Fibroblast of pulmonary artery (primary cell): ENCODE data around the gene BABAM2.

ENCODE experiments used
- DNase-seq: peaks from one replicate; pipeline ENCODE4 v3.0.0-alpha.2; 2010; ENCODE audit warnings: low read depth
- H3K4me3 ChIP-seq: replicated peaks from 2 replicates; pipeline ENCODE4 v1.5.1; 2011; ENCODE audit warnings: low read depth, mild to moderate bottlenecking, control low read depth, low read length, moderate library complexity
- TF ChIP-seq, protein P1 (sequence below): IDR thresholded peaks from 2 replicates; pipeline ENCODE4 v1.5.1; 2011; ENCODE audit warnings: mild to moderate bottlenecking, control low read depth, low read length, inconsistent platforms; ENCODE audit errors: missing control alignments

The BABAM2 gene

DNA sequence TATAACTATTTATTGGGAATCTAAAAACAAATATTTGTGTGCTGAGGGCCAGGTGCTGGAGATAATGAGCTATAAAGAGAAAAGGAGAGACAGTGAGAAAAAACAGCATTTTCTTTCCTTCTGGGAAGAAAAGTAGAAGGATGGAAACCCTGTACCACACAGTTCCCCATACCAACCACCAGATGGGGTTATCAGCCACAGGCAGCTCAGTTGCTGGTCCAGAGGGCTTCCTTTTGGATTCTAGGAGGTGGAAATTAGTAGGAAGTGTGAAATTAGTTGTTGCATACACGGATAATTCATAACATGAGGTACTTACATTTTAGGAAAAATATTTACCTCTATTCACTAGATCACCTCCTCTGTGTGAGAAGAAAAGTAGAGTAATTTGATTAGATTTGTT lies 265.1 kb downstream of the BABAM2 start:
- TF ChIP-seq, protein P1, sequence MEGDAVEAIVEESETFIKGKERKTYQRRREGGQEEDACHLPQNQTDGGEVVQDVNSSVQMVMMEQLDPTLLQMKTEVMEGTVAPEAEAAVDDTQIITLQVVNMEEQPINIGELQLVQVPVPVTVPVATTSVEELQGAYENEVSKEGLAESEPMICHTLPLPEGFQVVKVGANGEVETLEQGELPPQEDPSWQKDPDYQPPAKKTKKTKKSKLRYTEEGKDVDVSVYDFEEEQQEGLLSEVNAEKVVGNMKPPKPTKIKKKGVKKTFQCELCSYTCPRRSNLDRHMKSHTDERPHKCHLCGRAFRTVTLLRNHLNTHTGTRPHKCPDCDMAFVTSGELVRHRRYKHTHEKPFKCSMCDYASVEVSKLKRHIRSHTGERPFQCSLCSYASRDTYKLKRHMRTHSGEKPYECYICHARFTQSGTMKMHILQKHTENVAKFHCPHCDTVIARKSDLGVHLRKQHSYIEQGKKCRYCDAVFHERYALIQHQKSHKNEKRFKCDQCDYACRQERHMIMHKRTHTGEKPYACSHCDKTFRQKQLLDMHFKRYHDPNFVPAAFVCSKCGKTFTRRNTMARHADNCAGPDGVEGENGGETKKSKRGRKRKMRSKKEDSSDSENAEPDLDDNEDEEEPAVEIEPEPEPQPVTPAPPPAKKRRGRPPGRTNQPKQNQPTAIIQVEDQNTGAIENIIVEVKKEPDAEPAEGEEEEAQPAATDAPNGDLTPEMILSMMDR, result peak; percentile 59
- DNase-seq, result peak; percentile 28
- no peak overlapping the region for H3K4me3 ChIP-seq

DNA sequence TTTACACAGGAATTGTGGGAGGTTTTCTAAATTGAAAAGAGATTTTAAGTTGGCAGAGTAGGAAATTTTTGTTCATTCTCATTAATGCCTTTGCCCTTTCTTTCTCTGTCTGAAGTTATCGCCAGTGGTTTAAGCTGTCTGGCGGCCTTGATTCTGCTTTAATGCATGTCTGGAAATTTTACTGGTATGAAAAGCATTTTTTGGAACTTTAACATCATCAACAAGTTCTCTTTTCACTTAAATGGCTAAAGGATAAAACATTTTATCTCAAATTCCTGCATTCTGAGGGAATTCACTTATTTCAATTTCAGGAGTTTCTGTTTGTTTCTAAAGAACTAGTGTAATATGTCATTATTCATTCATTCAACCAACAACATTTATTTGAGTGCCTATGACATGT lies 268.3 kb downstream of the BABAM2 start:
- H3K4me3 ChIP-seq, result no peak overlapping the region
- DNase-seq, result no peak
- TF ChIP-seq, protein P1, result no peak

DNA sequence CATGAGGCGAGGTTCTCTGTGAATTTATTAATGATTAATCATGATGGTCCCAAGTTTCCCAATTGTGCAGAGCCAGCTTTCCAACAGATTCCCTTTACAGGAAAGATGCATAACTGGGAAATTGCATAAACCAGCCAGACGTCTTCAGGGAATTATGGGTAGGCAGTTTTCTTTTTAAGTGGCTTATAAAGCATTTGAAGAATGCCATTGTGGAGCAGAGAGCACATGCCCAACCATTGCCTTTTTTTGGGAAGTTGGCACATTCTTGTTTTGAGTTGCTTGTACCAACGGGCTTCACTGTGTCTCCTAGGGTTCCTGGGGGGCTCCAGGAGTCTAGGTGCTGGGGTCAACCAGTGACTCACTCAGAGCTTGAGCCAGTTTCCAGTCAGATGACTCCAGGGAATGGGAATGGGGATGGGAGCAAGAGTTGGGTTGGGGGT lies 270.5 kb downstream of the BABAM2 start:
- no peak overlapping the region for H3K4me3 ChIP-seq
- peak; percentile 90 for DNase-seq
- TF ChIP-seq, protein P1, result no peak

DNA sequence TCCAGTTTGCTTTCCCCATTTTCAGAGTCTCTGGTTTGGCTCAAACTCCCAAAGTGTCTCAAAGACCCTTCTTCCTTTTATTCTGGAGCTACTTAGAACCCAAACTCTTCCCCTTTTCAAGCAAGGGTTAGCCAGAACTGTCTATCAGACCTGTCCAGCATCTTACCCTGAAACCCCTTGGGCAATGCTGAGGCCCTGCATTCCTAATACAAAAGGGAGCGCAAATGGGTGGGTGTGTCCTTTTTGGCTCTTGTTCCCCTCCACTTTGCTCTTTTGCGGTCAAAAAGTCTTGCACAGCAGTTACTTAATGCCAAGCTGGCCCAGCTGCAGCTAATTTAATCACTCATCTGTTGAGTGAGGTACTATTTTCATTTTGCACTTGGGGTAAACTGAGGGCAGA lies 270.9 kb downstream of the BABAM2 start:
- DNase-seq, result peak; percentile 18
- TF ChIP-seq, protein P1, result no peak
- H3K4me3 ChIP-seq, result no peak overlapping the region

DNA sequence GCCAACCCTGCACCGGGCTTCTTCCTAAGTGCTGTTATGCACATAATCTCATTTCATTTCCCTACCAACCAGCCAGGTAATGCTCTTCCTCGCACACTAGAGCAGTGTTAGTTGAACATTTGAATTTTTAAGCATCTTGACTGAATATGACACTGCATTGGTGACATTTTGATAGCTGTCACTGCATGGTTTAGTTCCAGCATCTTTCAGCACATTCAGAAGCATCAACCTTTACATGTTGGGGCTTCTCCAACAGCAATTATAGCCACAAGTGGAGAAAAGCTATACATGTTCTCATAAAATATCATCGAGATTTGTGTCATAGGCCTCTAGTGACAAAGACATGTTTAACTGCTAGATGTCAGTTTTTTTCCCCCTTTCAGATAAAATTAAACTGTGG lies 272.0 kb downstream of the BABAM2 start:
- TF ChIP-seq, protein P1, result no peak
- DNase-seq, result no peak
- no peak overlapping the region for H3K4me3 ChIP-seq

DNA sequence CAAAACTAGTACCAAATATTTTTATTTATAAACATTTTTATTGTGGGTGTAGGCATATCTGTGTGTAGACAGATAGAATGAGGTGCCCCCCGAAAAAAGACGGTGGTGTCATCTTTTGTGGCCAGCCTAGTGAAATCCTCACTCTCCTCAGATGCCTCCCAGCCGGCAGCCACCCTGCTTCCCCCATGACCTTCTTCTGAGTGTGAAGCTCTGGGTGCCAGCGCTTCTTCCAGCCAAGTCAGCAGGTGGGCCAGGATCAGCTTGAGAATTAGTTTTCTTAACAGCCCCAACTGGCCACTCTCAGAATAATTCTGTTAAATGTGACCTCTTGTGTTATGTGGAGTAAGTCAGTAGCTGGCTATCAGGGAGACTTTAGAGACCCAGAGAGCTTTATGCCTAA lies 272.5 kb downstream of the BABAM2 start:
- TF ChIP-seq, protein P1, result no peak
- no peak overlapping the region for H3K4me3 ChIP-seq
- no peak for DNase-seq

DNA sequence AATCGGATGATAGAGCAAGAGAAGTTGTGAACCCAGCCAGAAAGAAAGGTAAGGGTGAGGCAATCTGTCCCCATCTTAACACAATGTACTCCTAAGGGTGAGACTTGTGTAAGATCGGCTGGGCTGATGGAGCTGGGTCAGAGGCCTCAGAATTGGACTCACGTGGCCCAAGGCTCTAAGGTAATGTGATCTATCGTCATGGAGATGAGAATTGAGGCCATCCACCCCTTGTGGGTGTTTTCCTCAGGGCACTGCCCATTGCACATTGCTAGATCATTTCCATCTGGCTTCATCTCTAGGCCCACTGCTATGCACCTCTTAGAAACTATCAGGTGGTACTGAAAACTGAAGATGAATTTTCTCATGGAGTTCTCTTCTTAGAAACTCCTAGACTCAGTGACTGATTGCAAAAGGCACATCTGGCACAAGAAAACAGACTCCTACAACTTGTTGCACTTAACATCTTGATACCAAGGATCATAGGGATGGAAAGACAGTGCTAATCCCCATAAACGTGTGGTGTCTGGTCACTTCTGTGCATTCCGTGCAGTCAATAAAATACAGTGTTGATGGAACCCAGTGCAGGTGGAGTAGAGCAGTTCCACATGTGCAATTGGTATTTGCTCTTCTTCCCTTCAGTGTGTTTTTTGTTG lies 273.2 kb downstream of the BABAM2 start:
- TF ChIP-seq, protein P1, result no peak
- DNase-seq, result no peak
- H3K4me3 ChIP-seq, result no peak overlapping the region
